Cardiac muscle cell (in vitro differentiated cells and primary cell): Measurements from ENCODE around the gene CES4A. TPM values are rescaled to one million over a fixed set of nuclear protein-coding genes. Genes with fewer than 3 reads are reported as not detected.
"Not testable (repeated sequence)": the region's sequence is repeated elsewhere in the genome, so short reads cannot be mapped to it uniquely, and the experiment has no call there.

Source experiments
- DNase-seq, 2 donors: peaks; one replicate each; pipeline versions ENCODE4 v3.0.0 to v3.0.0-alpha.2; 2010 to 2017; ENCODE audit warnings: low read depth in 1 of 2, low spot score in 1 of 2
- H3K27ac ChIP-seq: fragments of 200-600 bp; sonication (generic); 2 replicates; pipeline ENCODE4 v1.5.1; 2016
- H3K27me3 ChIP-seq: fragments of 200-600 bp; sonication (generic); 2 replicates; pipeline ENCODE4 v1.6.0; 2016; ENCODE audit warnings: control low read depth
- H3K36me3 ChIP-seq: fragments of 200-600 bp; sonication (generic); 2 replicates; pipeline ENCODE4 v1.5.1; 2016; ENCODE audit warnings: control low read depth
- H3K4me1 ChIP-seq: fragments of 200-600 bp; sonication (generic); 2 replicates; pipeline ENCODE4 v1.8.1; 2017; ENCODE audit warnings: low read depth, mild to moderate bottlenecking, mixed run types
- H3K4me3 ChIP-seq: fragments of 200-600 bp; sonication (generic); 2 replicates; pipeline ENCODE4 v1.5.1; 2016; ENCODE audit warnings: mild to moderate bottlenecking
- H3K9me3 ChIP-seq: fragments of 200-600 bp; sonication (generic); 2 replicates; pipeline ENCODE4 v1.5.1; 2017; ENCODE audit warnings: low read depth, mild to moderate bottlenecking, control low read depth
- CTCF ChIP-seq: IDR thresholded peaks from 2 replicates; pipeline ENCODE4 v1.5.1; 2012; ENCODE audit warnings: low read depth, mild to moderate bottlenecking, low read length
- polyA plus RNA-seq: library from polyadenylated mRNA; unstranded; fragments of >200 nt; fragmentation: Nextera tagmentation; extraction: Ambion mirVana; gene quantifications from 2 replicates; pipeline ENCODE4 v1.2.1, GENCODE V29; 2016
- total RNA-seq: library from RNA; depleted of rRNA; stranded (reverse); fragments of >200 nt; gene quantifications from 2 replicates; pipeline ENCODE4 v1.2.3, GENCODE V29; 2016

The CES4A gene
- total and polyA plus RNA-seq, 2 experiments from 2014 or later, result 14.7 to 15.7 TPM

- no peak for DNase-seq
- Histone ChIP-seq H3K36me3 (no peaks in the 10 kb centered on the region), H3K4me1 (no peaks in the 10 kb centered on the region), H3K4me3 (no peak overlapping the region), H3K27ac (no peak overlapping the region), H3K9me3 (no peaks in the 10 kb centered on the region), H3K27me3 (no peaks in the 10 kb centered on the region)
- no peak for TF ChIP-seq CTCF
Measured at GRCh38 chr16:66984892-66985311, 3.5 kb upstream of the CES4A start.

DNA sequence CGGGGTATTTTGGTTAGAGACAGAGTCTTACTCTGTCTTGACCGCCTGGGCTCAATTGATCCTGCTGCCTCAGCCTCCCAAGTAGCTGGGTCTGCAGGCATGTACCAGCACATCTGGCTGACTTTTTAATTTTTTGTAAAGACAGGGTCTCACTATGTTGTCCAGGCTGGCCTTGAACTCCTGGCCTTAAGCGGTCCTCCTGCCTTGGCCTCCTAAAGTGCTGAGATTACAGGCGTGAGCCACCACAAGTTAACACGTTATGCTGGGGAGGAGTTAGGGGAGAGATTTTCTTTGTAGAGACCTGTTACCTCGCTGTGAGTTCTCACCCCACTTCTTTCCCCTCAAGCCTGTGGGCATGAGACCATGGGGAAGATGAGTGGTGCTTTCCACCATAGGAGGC is 1.8 kb upstream of the CES4A start:
- no peaks in the 10 kb centered on the region for H3K36me3 ChIP-seq
- H3K4me3 ChIP-seq, result no peak overlapping the region
- no peak for DNase-seq
- H3K27ac ChIP-seq, result no peak overlapping the region
- no peaks in the 10 kb centered on the region for H3K27me3 ChIP-seq
- H3K9me3 ChIP-seq, result no peaks in the 10 kb centered on the region
- H3K4me1 ChIP-seq, result no peaks in the 10 kb centered on the region
- TF ChIP-seq CTCF, result no peak

GRCh38 chr16:66991545-66992077 is 3.2 kb downstream of the CES4A start:
- Histone ChIP-seq H3K27ac (no peak overlapping the region), H3K36me3 (no peaks in the 10 kb centered on the region), H3K9me3 (no peaks in the 10 kb centered on the region), H3K4me1 (no peaks in the 10 kb centered on the region), H3K4me3 (no peak overlapping the region), H3K27me3 (no peaks in the 10 kb centered on the region)
- no peak for DNase-seq
- TF ChIP-seq CTCF, result no peak

GRCh38 chr16:66993558-66993957 is 5.2 kb downstream of the CES4A start:
- H3K27ac ChIP-seq, H3K4me3 ChIP-seq, H3K27me3 ChIP-seq, H3K9me3 ChIP-seq, H3K4me1 ChIP-seq, H3K36me3 ChIP-seq, DNase-seq: not testable (repeated sequence)

GRCh38 chr16:66996324-66996982 is 8.1 kb downstream of the CES4A start:
- Histone ChIP-seq H3K9me3 (no peaks in the 10 kb centered on the region), H3K4me1 (peaks cover 8% of the 10 kb centered on the region), H3K4me3 (no peak overlapping the region), H3K27me3 (peaks cover 26% of the 10 kb centered on the region), H3K36me3 (no peaks in the 10 kb centered on the region), H3K27ac (no peak overlapping the region)
- peak in 1 of 2 donors; percentile 83 for DNase-seq
- TF ChIP-seq CTCF, result no peak

DNA sequence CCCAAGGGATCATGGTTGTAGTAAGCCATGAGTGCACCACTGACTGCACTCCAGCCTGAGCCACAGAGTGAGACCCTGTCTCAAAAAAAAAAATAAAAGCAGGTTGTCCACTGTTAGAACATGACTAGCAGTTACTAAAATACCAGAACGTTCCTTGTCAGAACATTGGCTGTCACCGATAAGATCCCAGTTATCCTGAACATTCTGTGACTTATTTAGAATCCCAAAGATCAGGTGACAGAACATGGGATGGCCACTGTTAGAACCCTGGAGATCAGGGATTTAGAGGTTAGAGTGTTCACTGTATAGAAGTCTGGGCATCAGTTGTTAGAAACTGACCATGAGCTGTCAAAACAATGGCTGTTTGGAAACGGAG is 8.6 kb downstream of the CES4A start:
- DNase-seq, result no peak
- H3K9me3 ChIP-seq, result no peaks in the 10 kb centered on the region
- peak overlapping the region; percentile 17 for H3K27ac ChIP-seq
- no peaks in the 10 kb centered on the region for H3K36me3 ChIP-seq
- H3K4me1 ChIP-seq, result peaks cover 8% of the 10 kb centered on the region
- H3K4me3 ChIP-seq, result no peak overlapping the region
- H3K27me3 ChIP-seq, result peaks cover 31% of the 10 kb centered on the region
- TF ChIP-seq CTCF, result no peak
